Activated naive CD4-positive, alpha-beta T cell treated with anti-CD3 and anti-CD28 coated beads, Interleukin-2, amount 10 ng/mL, durations not matched to agents 5 hours and 36 hours (primary cell): ENCODE data around the gene GIPC1. TPM values are rescaled to one million over a fixed set of nuclear protein-coding genes. Genes with fewer than 3 reads are reported as not detected.

ENCODE experiments used
- microRNA-seq: library from miRNA; unstranded; fragments of <30 nt; microRNA quantifications from one replicate; pipeline ENCODE4 v1.2.0, GENCODE V29; 2022; ENCODE audit warnings: borderline microRNAs expressed, borderline replicate concordance
- total RNA-seq, 2 experiments: library from RNA; stranded (reverse); gene quantifications; one replicate each; pipeline ENCODE4 v1.2.3, GENCODE V29; 2021

Gene GIPC1, protein sequence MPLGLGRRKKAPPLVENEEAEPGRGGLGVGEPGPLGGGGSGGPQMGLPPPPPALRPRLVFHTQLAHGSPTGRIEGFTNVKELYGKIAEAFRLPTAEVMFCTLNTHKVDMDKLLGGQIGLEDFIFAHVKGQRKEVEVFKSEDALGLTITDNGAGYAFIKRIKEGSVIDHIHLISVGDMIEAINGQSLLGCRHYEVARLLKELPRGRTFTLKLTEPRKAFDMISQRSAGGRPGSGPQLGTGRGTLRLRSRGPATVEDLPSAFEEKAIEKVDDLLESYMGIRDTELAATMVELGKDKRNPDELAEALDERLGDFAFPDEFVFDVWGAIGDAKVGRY
- 10 to 100 TPM; 47.2 to 47.4 TPM for total RNA-seq

DNA sequence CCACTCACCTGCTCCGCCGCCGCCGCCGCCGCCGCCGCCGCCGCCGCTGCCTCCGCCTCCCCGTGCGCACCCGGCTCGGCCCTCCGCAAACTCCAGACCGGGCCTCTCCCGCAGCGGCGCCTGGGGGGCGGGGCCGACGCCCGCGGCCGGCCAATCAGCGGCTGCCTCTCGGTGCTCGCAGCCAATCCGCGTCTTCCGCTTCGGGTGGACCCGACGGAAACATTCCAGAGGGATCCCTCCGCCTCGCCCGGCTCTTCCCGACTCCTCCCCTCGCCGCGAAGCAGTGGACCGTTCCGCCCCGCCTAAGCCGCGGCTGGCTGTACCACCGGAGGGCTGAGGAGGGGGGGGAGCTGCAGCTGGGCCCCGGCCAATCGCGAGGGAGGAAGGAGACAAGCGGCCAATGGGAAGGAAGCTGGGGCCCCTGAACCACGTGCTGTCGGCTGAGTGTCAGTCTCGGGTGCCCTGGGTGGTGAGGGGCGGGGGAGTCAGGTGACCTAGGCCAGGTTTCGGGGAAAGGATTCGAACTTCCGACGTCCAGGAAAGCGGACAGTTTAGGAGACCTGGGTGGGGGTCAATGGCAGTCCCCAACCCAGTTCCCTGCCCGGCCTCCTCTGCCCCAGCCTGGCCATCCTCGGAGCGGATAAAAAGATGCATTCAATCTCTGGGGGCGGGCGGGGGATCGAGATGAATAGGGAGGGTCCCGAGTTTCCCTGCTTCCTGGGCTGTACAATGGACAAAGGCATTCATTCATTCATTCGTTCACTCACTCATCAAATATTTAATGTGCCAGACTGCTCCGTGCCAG lies at the start of gene GIPC1:
TSS of gene GIPC1 (minus strand) at position 99 of the 805 bp plus-strand sequence. CDS start 13,151 bp downstream, outside the sequence.

GRCh38 chr19:14529254-14530004 lies 33.5 kb upstream of the GIPC1 start, which contains the start of gene TECR:
TSS of gene TECR (plus strand) at chr19:14529594. CDS start at chr19:14529697, 103 bp downstream.

GRCh38 chr19:14517840-14518505 lies 22.0 kb upstream of the GIPC1 start, which contains the start of gene DNAJB1:
TSS of gene DNAJB1 (minus strand) at chr19:14518397. CDS start at chr19:14518349, 48 bp downstream.

DNA sequence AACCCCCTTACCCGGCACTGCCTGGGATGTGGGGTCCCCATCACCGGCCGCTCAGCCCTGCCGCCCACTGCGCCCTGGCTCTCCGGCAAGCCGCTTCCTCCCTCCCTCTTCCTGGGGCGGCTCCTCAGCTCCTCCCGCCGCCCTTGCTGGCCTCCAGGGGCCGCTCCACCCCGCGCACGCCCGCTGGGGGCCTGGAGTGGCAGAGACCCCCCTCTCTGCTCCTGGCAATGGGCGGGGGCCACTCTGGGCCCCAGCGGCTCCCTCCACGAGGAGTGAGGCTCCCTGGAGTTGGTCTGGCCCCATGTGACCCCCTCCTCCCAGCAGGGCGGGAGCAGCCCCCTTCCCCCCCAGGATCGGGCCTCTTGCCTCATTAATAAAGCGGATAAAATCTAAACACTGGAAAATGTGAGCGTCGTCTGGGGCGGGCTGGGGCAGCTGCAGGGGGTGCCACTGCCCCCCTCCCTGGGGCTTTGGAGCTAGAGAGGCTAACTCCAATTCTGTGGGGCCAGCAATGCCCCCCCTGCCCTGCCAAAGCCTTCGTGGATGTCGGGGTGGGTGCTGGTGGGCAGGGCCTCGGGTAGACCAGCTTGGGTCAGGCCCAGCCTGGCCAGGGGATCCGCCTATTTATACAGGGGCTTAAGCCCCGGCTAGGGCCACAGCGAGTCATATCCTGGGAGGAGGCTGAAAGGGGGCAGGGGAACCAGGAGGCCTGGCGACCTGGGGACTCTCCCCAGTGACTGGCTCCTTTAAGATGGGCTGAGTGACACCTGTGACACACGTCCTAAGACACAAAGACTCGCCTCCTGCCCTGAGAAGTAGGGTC lies 20.5 kb downstream of the GIPC1 start, which contains the start of gene PTGER1:
TSS of gene PTGER1 (minus strand) at position 104 of the 823 bp plus-strand sequence. CDS start 1,034 bp downstream, outside the sequence.

DNA sequence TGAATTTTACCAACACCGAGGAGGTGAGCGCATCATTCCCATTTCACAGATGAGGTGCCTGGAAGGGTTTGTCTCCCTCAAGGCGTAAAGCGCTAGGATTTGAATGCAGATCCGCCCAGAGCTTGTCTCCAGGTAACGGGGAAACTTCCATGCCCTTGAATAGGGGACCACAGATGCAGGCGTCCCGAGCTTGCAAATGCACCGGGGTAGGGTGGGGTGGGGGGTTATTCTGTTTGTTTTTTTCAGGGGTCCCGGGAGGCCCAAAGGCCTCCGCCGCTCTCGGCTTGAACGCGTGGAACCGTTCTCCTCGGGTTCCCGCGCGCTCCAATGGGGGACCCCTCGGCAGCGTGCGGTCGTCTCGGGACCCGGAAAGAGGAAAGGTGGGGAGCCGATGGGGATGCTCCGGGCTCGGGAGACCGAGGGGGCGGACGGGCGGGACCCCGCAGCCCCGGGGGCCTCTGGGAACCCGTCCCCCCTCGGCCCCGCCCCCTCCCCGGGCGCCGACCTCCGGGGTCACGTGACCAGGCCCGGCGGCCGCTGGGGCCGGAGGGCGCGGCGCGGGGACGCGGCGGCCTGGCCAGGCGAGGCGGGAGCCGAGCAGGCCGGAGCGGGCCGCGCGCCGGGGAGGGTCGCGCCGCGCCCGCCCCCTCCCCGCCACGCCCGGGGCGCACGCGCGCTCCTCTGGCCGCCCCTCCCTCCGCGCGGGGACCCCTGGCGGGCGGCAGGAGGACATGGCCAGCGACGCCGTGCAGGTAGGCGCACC lies 63.0 kb downstream of the GIPC1 start, which contains the start of gene PKN1:
TSS of gene PKN1 (plus strand) at position 516 of the 763 bp plus-strand sequence. CDS start at position 732, 216 bp downstream.

Small RNA genes lying within 50 kb of the gene (microRNA-seq; reads per million reads assigned to microRNA genes)
- not detected for gene MIR639

Other genes starting within 250 kb of the GIPC1 start
- 100 to 1,000 TPM; 299 to 308 TPM for gene ADGRE5, start 114.7 kb downstream of the GIPC1 start, total RNA-seq
- 100 to 1,000 TPM; 199 to 205 TPM for gene DDX39A, start 76.8 kb downstream of the GIPC1 start, total RNA-seq
- gene PKN1, start 62.8 kb downstream of the GIPC1 start, total RNA-seq = 100 to 1,000 TPM; 221 TPM
- under 1 TPM; 0.53 to 0.78 TPM for gene PTGER1, start 20.8 kb downstream of the GIPC1 start, total RNA-seq
- gene DNAJB1, start 22.3 kb upstream of the GIPC1 start, total RNA-seq = 100 to 1,000 TPM in 1 of 2 experiments, 10 to 100 TPM in 1; 98.4 to 102 TPM
- 100 to 1,000 TPM; 154 to 157 TPM for gene TECR, start 33.5 kb upstream of the GIPC1 start, total RNA-seq
- 100 to 1,000 TPM in 1 of 2 experiments, 10 to 100 TPM in 1; 97.4 to 100 TPM for gene NDUFB7, start 75.9 kb upstream of the GIPC1 start, total RNA-seq
- not detected for gene CLEC17A, start 87.0 kb upstream of the GIPC1 start, total RNA-seq
- not detected for gene ADGRE3, start 178.7 kb upstream of the GIPC1 start, total RNA-seq
- gene ZNF333, start 193.9 kb upstream of the GIPC1 start, total RNA-seq = 10 to 100 TPM; 13.5 to 14.5 TPM